NCI-H2196 (cell line): ENCODE data around the gene CPSF4.
A peak's percentile ranks its signal among the peaks of the same experiment; 100 is the strongest.

Experiments used
- DNase-seq: peaks from one replicate; lab custom pipeline; 2025; ENCODE audit not compliant: unreplicated experiment; lab: John Stamatoyannopoulos, UW

CPSF4 gene

DNA sequence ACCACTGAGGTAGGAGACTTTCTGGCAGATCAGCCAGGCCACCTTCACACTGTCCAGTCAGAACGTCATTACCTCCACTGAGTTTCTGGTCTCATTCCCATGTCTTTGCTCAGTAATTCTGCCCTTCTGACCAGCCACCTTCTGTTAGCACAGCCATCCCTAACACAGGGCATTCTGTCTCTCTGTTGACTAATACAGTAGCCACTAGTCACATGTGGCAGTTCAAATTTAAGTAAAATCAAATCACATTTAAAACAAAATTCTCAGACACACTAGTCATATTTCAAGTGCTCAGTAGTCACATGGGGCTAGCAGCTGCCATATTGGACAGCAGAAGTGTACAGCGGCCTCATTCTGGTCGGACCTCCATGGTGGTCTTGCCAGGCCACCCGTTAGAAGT, 7.4 kb downstream of the CPSF4 start:
- no peak for DNase-seq

DNA sequence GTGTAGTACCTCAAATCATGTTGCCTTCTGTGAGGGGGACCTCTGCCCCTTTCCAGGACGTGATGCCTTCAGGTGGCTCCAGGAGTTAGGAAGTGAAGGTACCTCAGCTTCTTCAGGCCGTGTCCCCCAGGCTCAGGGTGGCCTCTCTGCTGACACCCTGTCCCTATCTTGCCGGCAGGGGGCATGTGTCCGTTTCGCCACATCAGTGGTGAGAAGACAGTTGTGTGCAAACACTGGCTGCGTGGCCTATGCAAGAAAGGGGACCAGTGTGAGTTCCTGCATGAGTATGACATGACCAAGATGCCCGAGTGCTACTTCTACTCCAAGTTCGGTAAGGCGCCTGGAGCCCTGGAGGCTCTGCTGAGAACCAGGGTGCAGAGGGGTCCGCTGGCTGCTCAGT, 9.2 kb downstream of the CPSF4 start:
- no peak for DNase-seq

DNA sequence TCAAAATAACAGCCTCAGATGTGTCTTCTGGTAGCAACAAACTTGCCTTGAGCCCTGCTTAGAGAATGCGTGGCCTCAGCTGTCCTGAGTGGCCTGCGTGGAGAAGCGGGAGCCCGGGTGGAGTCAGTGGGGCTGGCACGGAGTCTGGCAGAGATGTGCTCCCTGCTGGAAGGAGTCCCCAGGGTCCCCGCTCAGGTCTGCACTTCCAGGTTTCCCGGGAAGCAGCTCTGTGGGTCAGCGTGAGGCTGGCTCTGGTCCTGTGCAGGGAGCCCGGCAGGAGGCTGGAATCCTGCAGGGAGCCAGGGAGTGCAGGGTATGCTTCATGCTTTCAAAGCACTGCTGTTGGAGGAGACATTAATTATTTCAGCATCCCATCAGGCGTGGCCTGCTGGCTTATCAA, 10.1 kb downstream of the CPSF4 start:
- DNase-seq: no peak

DNA sequence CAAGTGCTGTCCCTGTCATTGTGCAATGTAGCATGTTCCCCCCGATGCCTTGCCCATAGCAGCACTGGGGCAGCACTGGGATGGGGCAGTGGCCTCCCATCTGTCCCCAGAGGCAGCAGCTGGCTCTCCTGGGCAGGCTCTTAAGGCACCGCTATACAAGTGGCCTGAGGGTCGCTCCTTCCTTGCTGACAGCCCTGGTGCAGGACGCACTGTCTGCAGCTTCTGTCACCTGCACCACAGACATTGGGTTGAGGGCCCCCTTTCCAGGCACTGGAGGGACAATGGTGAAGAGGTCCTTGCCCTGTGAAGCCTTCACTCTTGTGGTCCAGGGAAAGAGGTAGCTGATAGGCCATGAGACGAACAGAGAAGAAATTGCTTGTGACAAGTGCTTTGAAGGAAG, 10.6 kb downstream of the CPSF4 start:
- no peak for DNase-seq

DNA sequence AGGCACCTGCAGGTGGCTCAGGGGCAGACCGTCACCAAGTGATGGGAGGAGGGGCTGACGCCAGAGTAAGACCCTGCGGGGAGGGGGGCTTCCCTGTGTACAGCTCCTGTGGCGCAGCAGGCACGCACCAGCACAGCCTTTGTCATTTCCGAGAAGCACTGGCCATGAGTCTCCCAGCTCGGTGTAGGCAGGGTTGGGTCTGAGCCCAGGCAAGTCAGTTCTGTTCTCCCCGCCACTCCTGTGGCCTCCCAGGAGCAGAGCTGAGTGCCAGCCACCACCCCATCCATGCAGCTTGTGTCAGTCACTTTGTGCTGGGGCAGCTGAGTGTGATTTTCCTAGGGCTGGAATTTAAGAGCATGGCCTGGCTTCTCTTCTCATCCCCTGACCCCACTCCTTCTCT, 13.2 kb downstream of the CPSF4 start:
- no peak for DNase-seq

DNA sequence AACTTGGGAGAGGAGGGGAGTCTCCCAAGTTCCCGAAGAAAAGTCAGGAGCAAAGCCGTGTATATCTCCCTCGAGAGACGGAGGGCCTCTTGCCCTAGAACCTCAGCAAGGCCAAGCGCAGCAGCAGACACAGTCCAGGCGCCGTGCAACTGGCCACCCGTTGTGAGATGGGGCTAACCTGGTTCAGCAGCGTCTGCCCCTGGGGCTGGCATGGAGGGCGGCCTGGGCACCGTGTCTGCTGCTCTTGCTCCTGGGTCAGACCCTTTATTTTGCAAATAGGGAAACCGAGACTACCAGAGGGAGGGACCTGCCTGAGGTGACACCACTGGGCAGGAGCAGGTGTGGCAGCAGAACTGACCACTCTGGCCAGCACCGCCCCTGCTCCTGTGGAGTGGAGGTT, 13.8 kb downstream of the CPSF4 start:
- DNase-seq: no peak

DNA sequence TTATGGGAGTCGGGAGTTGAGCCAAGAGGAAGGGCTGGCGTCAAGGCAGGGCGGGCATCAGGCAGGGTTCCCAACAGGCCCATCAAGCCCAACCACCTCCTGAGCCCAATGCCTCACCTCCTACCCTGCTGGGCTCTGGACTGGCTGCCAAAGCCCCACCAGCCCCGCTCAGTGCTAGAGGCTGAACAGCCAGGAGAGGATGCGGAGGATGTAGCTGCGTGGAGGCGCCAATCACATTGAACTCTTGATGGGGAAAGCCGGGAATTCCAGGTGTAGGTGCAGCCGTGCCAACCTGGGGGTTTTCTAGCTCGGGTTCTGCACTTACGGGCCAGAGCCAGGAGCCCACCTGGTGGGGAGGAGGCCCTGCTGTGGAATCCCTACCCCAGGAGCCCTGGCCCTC, 14.4 kb downstream of the CPSF4 start:
- no peak for DNase-seq

DNA sequence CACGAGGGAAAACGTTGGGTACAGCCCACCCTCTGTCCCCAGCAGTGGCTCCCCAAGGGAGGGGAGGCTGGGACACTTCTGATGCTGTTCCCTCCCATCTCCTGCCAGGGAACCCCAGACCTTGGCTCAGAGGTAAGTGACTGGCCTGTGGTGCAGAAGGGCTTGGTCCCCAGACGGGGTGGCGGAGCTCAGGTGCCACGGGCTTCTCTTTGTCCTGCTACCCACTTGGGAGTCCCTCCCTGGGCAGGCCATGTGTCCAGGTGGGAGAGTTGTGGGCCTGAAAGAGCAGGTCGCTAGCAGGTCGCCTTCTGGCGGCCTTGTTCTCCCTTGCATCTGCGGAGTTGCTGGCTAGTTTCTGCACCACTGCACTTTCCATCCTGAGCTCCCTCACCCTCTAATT, 17.1 kb downstream of the CPSF4 start:
- no peak for DNase-seq

DNA sequence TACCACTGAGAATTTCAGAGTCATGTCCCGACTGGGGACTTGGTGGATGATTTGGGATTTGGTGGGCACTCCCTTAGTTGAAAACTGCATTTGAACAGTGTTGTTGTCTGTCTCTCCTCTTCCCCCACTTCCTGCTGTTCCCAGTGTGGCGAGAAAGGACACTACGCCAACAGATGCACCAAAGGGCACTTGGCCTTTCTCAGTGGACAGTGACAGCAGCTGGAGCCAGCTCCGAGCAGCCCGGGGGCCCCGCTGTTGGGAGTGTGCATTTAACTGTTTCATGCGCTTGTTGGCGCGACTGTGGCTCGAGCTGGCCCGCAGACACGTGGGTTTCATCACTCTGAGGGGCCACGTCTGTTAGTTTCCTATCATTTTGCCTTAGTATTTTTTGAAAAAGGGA, 17.5 kb downstream of the CPSF4 start:
- no peak for DNase-seq

DNA sequence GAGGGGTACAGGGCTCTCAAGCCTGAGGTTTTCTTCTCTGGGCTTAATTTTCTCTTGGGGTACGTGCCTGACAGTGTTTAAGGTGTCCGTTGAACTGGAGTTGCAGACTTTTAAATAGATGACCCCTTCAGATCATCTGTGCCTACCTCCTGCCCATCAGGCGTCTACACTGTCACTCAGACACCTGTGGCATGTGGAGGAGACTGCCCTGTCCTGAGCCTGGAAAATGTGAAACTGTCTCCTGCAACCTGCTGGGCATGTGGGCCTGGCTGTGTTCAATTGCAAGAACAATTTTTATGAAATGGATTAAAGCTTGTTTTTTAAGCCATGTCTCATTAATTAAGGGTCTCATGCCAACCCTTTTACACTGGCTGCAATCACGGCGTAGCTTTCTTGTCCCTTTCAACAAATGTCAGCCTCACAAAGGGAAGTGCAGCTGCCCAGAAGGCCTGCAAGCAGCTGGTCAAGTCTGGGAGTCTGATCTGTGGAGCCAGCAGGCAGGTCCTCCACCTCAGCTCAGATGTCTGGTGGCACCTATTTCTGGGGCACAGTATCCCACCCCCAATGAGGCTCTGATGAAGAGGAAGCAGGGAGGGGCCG, 18.4 kb downstream of the CPSF4 start:
- DNase-seq: no peak

DNA sequence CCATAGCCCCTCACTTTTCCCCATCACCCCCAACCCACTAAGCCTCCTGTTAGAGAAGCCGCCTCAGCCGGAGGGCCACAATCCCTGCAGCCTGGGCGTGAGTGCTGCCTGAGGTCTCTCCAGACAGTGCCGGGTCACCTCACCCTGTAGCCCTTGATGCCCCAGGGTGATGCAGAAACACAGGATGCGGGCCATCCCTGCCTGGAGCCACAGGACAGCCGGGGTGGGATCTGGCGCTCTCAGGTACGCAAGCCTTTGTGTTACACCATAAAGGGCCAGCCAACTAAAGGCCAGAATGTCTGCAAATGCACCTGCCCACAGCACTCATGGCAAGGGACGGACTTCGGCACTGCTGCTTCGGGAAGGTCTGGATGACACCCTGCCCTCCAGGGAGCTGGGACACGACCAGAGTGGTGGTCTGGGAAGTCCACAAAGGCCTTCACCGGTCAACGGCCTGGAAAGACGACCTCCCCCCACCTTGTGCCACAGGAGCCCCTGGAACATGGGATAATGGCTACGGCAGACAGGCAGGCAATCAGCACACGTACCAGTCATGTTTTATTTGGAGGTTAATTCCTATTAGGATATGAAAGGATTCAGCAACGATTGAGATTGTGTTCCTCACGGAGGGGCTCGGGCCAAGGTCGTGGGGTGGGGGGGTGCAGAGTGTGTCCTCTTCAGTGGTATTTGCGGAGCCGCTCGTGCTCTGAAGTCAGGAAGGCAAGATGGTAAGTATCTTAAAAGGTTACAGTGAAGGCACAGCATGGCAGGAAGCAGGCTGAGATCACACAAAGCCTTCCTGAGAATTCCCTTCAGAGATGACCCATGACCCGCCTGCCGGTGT, 19.1 kb downstream of the CPSF4 start:
- no peak for DNase-seq

DNA sequence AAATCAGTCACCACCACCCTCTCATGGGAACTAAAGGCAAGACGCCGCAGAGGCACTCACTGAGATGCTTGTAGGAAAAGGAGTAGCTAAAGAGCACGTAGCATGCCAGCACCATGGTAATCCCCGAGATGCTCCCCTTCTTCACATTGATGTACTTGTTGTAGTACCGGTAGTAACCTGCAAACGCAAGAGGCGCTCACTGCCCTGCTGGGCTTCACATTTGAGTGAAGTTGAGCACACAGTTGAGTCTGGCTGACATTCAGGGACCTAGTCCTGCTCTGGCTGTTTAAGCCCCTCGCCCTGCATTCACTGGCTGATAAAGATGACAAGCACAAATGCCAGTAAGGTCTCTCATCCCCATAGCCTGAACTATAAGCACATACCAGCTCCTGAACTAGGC, 20.3 kb downstream of the CPSF4 start:
- DNase-seq: no peak

DNA sequence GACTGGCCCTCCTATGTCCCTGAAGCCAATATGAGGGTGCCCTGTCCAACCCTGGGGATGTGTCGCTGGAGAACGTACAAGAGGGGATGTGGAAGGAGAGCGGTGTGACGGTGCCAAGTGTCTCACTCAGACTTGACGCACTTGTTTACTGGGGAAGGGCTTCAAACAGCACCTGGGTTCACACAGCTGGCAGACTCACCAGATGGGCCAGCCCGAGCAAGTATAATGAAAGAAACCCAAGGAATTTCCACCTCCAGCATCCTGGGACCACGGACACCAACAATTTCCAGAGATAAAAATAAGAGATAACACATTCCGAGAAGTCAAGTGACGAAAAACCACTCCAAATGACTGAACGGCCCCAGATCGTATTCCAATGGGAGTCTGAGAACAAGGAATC, 21.9 kb downstream of the CPSF4 start:
- no peak for DNase-seq

DNA sequence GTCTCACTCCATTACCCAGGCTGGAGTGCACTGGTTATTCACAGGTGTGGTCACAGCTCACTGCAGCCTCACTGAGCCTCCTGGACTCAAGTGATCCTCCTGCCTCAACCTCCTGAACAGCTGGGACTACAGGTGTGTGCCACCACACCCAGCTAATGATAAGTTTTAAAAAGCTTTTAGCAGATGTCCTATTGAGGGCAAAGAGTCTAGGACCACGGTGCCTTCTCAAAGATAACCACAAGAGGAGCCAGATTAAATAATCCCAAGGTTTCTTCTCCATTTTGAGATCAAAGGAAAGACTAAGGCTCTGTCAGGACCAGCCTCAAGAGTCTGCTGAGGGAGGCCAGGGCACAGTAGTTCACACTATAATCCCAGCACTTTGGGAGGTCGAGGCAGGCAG, 22.5 kb downstream of the CPSF4 start:
- no peak for DNase-seq

DNA sequence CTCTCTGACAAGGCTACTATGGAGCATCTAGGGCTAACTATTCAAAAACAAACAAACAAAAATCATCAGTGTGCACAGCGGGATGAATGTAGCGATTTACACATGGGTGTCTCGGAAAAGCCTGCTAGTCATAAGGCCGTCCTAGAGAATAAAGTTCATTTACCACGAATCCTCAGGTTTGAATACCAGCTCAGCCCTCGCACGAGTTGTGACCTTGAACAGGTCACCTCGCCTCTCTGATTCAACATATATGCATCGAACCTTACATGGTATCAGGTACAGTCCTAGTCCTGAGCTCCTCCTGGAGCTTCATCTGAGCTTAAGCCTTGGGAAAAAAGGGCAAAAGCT, 26.7 kb downstream of the CPSF4 start:
- DNase-seq: no peak

DNA sequence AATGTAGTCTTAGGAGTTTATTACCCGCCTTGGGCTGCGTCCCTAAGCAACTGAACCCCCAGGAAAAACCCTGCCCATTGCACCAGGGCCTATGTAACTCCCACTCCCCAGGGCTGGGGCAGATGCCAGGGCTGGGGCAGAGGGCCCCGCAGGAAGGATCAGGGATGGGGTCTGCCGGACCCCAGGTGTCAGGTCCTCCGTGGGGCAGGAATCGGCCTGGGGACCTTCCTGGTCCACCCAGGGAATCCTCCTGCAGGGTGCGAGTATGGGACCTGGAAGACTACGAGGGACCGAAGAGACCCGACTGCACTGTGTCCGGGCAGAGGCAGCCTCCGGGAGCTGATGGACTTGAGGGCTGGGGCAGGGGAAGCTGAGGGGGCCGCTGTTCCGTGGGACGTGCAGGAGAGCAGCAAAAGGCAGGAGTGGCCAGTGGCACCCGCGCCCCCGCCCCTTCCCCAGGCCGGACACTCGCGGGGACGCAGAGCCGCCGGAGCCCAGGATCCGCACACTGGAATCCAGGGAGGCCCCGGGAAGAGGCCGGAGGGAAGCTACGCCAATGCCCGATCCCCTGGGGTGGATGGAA, 29.7 kb downstream of the CPSF4 start:
- no peak for DNase-seq

DNA sequence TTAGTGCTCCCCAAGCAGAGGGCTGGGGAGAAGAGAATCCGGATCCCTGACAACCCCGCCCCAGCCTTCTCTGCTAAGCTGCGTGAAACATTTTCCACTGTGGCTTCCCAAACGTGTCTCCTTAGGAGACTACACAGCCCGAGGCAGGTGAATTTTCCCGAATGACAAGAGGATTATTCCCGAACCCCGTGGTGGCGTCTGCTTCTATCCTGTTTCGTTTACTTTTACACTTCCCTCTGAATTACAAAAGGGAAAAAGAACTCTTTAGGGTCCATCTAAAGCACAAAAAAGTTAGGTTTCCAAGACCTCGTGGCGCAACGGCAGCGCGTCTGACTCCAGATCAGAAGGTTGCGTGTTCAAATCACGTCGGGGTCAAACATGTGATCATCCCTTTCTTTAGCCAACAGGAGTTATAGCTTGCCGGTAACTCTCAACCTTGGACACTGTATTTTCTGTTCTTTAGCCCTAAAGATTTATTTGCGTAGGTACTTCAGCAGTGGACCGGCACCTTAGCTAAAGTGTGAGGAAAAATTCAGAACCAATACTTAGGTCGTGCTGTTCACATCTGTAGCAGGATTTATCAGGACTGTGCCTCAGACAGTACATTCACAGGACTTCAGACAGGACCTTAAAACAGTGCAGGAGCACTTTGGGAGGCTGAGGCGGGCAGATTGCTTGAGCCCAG, 30.8 kb downstream of the CPSF4 start:
- DNase-seq: no peak

DNA sequence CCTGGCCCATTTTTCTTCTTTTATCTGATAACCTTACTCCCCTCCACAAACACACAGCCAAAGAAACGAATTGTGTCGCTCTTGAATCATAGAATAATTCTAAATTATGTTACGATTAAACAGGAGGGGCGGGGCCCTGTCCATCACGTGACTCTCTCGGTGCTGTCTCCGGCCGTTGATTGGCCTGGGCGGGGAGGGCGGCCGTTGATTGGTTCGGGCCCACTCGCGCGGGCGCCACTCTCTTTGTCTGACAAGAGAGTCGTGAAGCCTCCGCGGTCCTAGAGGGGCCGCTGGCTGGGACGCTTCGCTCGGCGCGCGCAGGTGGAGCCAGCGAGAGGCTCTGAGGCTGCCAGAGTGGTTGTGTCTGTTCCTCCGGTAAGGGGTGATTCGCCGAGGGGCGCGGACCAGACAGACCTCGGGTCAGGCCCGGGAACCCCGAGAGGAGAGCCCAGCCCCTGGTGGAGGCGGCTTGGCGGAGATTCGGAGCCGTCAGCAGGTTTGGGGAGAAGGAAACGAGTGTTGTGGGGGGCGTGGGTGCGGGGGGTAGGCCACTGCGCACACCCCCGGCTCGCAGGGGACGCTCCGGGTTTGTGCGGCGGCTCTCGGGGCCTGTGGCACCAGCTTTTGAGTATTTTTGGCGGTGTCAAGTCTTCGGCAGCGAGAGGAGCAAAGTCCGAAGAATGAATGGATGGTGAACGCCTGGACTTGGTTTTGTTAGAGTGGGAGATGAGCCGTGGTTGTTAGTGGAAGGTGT, 34.0 kb downstream of the CPSF4 start, which contains the start of gene ZNF789:
Gene ZNF789 (plus strand): TSS at position 330 of the 754 bp plus-strand sequence. CDS start 3,567 bp downstream, outside the sequence.
- DNase-seq: peak; percentile 97

DNA sequence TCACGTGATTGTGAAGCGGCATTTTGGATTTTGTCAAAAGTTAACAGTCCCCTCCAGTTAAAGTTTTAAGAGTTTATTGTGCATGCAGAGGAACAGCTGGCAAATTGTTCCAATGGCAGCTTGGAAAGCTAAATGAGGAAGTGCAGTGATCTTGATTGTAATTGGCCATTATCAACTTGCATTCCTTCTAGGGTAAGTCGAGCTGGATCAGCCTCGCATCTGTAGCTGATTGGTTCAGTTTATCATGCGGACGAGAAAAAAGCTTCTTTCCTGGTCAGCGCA, 34.5 kb downstream of the CPSF4 start:
- peak; percentile 33 for DNase-seq

DNA sequence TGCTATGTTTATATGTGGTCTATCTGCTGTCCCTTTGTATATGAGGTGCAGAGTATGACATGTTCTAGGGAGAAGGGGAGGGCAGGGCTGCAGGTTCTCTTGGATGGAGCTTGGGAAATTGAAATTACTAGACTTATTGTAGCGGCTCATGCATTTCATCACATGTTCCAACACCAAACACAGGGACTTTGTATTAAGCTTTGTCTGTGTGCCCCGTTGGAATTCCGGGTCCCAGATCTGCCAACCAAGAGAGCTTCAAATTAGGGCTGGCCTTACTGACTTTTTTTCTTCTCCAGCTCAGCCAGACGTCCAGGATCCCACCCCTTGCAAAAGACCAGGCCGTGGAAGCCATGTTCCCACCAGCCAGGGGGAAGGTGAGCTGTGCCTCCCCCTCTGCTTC, 37.4 kb downstream of the CPSF4 start:
- DNase-seq: no peak
